ENCODE results near the gene MAMLD1.

MAMLD1 gene

DNA sequence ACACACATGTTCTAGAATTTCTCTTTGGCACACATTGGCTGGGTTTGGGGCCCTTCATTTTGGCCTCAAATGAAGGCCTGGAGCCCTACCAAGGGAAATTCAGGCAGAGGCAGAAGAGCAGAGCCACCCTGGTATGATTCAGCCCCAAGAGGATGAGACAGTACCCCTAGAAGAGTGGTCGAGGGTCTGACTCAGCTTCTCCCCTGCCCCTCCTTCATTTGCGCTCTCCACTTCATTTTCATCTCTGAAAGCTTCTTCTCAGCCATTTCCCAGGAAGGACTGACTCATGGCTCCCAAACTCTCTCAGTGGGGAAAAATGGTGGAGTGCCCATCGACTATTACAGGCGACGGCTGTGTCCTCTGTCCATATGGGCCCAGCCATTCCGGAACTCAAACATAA lies 43.5 kb downstream of the MAMLD1 start:
- no peak for TF ChIP-seq Cebpa-rat (IDR thresholded peaks at IDR 0.05)
- peaks cover 0 to 24% (median 18%) of the 10 kb centered on the region in 10 experiments; a peak in 15 of 20 replicates for H3K4me1 ChIP-seq
- H3K9me3 ChIP-seq (replicated peaks in 1 of 11) = no peaks in the 10 kb centered on the region
- H3K36me3 ChIP-seq = no peaks in the 10 kb centered on the region
- no peak overlapping the region for H3K9ac ChIP-seq
- H3K4me2 ChIP-seq = no peak overlapping the region
- H3K27ac ChIP-seq = no peak overlapping the region
- H4K20me1 ChIP-seq = no peaks in the 10 kb centered on the region
- no peaks in the 10 kb centered on the region for H3K27me3 ChIP-seq
- H3K4me3 ChIP-seq = no peak overlapping the region

DNA sequence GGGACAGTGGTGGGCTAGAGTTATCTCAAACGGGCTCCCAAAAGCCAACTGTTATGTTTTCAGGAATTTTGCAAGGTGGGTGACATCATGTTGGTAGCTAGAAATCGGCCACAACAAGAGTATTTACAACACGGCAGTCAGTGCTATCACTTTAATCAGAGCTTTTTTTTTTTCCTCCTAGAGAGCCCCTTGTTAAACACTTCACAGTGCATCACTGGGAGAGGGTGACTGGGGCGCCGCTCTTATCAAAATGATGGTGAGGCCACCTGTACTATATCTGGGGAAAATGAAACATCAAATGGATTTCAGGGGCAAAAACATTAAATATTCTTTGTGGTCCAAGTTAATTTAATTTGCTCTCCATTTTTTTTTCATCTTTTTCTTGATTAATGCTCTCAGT lies 44.9 kb downstream of the MAMLD1 start:
- no peaks in the 10 kb centered on the region for H3K36me3 ChIP-seq
- no peak overlapping the region for H3K27ac ChIP-seq
- no peaks in the 10 kb centered on the region for H4K20me1 ChIP-seq
- no peaks in the 10 kb centered on the region for H3K9me3 ChIP-seq (replicated peaks in 1 of 11)
- H3K9ac ChIP-seq = no peak overlapping the region
- TF ChIP-seq Cebpa-rat (IDR thresholded peaks at IDR 0.05) = no peak
- no peaks in the 10 kb centered on the region for H3K27me3 ChIP-seq
- H3K4me2 ChIP-seq = no peak overlapping the region
- H3K4me3 ChIP-seq = no peak overlapping the region
- H3K4me1 ChIP-seq = peaks cover 0 to 24% (median 18%) of the 10 kb centered on the region in 10 experiments; a peak in 15 of 20 replicates

DNA sequence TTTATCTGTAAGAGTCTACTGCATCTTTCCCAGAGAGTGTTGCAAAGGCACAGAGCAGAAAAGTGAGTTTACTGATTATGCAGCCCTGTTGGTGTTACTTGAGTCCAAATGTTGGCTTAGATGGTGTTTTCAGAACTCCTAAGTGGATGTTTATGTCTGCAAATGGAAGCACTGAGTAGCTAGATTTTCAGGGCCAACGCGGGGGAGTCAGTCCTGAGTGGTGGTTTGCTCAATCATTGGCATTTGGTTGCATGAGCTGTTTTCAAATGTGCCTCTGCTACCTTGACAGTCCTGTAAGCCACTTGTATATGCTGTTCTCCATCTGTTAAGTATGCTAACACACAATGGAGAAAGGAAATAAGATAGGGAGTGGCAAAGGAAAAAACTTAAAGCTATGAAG lies 45.4 kb downstream of the MAMLD1 start:
- TF ChIP-seq Cebpa-rat (IDR thresholded peaks at IDR 0.05) = no peak
- no peaks in the 10 kb centered on the region for H3K27me3 ChIP-seq
- H3K4me2 ChIP-seq = no peak overlapping the region
- peaks cover 0 to 24% (median 18%) of the 10 kb centered on the region in 10 experiments; a peak in 15 of 20 replicates for H3K4me1 ChIP-seq
- no peak overlapping the region for H3K9ac ChIP-seq
- no peak overlapping the region for H3K27ac ChIP-seq
- H3K36me3 ChIP-seq = no peaks in the 10 kb centered on the region
- H4K20me1 ChIP-seq = no peaks in the 10 kb centered on the region
- H3K9me3 ChIP-seq (replicated peaks in 1 of 11) = no peaks in the 10 kb centered on the region
- H3K4me3 ChIP-seq = no peak overlapping the region

DNA sequence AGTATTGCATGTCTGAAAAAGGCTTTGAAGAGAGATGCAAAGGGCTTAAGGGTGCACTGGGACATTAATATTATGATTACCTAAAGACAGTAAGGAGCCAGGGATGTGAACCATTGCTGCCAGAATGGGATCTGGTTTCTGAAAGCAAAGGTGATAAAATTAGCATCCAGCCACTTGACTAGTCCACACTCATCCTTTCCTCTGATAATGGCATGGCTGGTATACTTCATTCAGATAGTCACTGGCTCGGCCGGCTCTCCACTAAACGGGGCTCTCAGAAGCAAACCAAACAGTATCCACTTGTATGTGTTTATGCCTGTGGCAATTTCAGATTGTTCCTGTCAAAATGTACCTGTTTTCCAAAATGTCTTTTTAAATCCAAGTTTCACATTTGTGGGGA lies 46.4 kb downstream of the MAMLD1 start:
- no peaks in the 10 kb centered on the region for H3K9me3 ChIP-seq (replicated peaks in 1 of 11)
- H3K4me3 ChIP-seq = no peak overlapping the region
- H3K4me2 ChIP-seq = peak overlapping the region in 4 of 11 experiments; percentile 39 to 63 (median 55); a peak in 6 of 22 replicates
- H4K20me1 ChIP-seq = no peaks in the 10 kb centered on the region
- no peaks in the 10 kb centered on the region for H3K36me3 ChIP-seq
- H3K27me3 ChIP-seq = no peaks in the 10 kb centered on the region
- no peak for TF ChIP-seq Cebpa-rat (IDR thresholded peaks at IDR 0.05)
- peak overlapping the region in 1 of 11 experiments; percentile 26; a peak in 2 of 22 replicates for H3K27ac ChIP-seq
- peaks cover 0 to 24% (median 18%) of the 10 kb centered on the region in 10 experiments; a peak in 15 of 20 replicates for H3K4me1 ChIP-seq
- no peak overlapping the region for H3K9ac ChIP-seq

DNA sequence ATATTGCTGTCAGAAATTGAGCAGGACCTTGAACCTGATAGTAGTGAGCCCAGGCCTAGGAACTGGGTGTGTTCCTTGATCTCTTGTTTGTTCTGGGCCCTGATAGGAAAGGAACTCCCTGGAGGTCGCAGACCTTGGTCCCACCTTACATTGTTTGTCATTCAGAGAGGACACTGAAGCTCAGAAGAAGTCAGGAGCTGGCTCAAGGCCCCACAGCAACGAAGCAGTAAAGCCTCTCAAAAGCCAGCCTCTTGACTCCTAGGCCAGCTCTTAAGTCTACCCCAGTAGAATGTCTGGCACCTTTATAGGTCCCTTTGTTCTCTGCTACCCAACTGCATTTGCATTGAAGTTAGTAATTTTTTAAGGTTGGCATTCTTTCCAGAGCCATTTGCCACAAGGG lies 46.8 kb downstream of the MAMLD1 start:
- TF ChIP-seq Cebpa-rat (IDR thresholded peaks at IDR 0.05) = no peak
- peak overlapping the region in 8 of 11 experiments; percentile 39 to 63 (median 55); a peak in 16 of 22 replicates for H3K4me2 ChIP-seq
- no peak overlapping the region for H3K4me3 ChIP-seq
- H3K36me3 ChIP-seq = no peaks in the 10 kb centered on the region
- H3K27ac ChIP-seq = peak overlapping the region in 3 of 11 experiments; percentile 14 to 34 (median 26); a peak in 5 of 22 replicates
- no peaks in the 10 kb centered on the region for H4K20me1 ChIP-seq
- H3K4me1 ChIP-seq = peaks cover 0 to 24% (median 18%) of the 10 kb centered on the region in 10 experiments; a peak in 15 of 20 replicates
- H3K27me3 ChIP-seq = no peaks in the 10 kb centered on the region
- H3K9me3 ChIP-seq (replicated peaks in 1 of 11) = no peaks in the 10 kb centered on the region
- no peak overlapping the region for H3K9ac ChIP-seq

DNA sequence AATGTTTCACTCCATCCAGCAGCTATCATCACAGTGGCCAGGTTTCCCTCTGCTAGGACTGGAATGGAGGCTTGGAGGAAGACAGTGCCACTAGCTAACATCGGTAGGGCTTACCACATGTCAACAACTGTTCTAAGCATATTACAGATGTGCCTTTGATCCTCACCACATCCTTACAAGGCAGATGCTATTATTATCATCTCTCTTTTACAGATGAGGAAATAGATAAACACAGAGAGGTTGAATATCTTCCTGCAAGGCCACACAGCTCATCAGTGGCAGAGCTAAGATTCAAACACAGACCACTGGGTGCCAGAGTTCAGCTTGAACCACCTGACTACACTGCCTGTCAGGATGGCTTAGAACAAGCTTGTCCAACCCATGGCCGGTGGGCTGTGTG lies 47.4 kb downstream of the MAMLD1 start:
- H3K27ac ChIP-seq = peak overlapping the region in 4 of 11 experiments; percentile 18 to 45 (median 40); a peak in 5 of 22 replicates
- no peaks in the 10 kb centered on the region for H4K20me1 ChIP-seq
- peak overlapping the region in 8 of 11 experiments; percentile 39 to 63 (median 55); a peak in 16 of 22 replicates for H3K4me2 ChIP-seq
- no peaks in the 10 kb centered on the region for H3K9me3 ChIP-seq (replicated peaks in 1 of 11)
- H3K4me1 ChIP-seq = peaks cover 0 to 24% (median 18%) of the 10 kb centered on the region in 10 experiments; a peak in 15 of 20 replicates
- H3K27me3 ChIP-seq = no peaks in the 10 kb centered on the region
- no peak overlapping the region for H3K4me3 ChIP-seq
- H3K9ac ChIP-seq = no peak overlapping the region
- H3K36me3 ChIP-seq = no peaks in the 10 kb centered on the region
- no peak for TF ChIP-seq Cebpa-rat (IDR thresholded peaks at IDR 0.05)

DNA sequence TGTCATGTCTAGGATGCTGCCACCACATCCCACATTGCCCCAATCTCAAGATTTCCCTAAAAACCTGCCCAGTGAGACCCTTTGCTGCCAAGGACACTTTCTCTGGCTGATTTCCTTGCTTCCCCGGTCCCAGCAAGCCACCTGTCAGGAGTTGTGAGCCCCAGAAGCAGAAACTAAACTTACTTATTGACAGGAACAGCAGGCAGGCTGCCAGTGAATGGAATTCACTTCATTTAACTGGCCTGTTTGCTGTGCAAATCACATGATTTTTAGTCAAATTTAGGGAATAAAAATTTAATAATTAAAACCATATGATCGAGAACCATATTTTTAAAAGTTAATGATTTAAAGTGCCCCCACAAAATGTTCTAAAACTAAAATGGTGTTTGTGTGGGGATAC lies 48.5 kb downstream of the MAMLD1 start:
- Histone ChIP-seq H4K20me1 (no peaks in the 10 kb centered on the region), H3K9me3 (replicated peaks in 1 of 11) (no peaks in the 10 kb centered on the region), H3K4me3 (no peak overlapping the region), H3K36me3 (no peaks in the 10 kb centered on the region), H3K9ac (no peak overlapping the region), H3K4me1 (peaks cover 0 to 24% (median 18%) of the 10 kb centered on the region in 10 experiments; a peak in 15 of 20 replicates), H3K27ac (peak overlapping the region in 2 of 11 experiments; percentile 42 to 45; a peak in 1 of 22 replicates), H3K4me2 (peak overlapping the region in 7 of 11 experiments; percentile 39 to 63 (median 54); a peak in 7 of 22 replicates), H3K27me3 (no peaks in the 10 kb centered on the region)
- TF ChIP-seq Cebpa-rat (IDR thresholded peaks at IDR 0.05) = no peak

DNA sequence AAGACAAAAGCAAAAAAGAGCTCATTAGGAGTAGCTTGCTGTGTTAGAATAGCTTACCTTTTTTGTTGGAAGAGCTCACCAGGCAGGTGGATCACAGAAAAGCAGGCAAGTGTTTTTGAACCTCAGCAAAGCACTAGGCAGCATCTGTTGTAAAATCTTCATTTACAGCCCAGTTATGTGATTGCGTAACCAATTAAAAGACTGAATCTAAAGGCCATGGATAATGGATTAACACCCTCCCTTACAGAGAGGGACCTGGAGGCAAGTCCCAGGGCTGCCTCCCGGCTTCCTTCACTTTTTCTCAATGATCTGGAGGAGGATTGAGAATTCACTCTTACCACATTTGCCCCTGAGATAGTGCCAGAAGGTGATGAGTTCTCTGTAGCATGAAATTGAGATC lies 51.1 kb downstream of the MAMLD1 start:
- Histone ChIP-seq H4K20me1 (no peaks in the 10 kb centered on the region), H3K4me2 (no peak overlapping the region), H3K4me3 (no peak overlapping the region), H3K9me3 (replicated peaks in 1 of 11) (no peaks in the 10 kb centered on the region), H3K9ac (no peak overlapping the region), H3K27me3 (no peaks in the 10 kb centered on the region), H3K4me1 (peaks cover 0 to 24% (median 18%) of the 10 kb centered on the region in 10 experiments; a peak in 15 of 20 replicates), H3K27ac (no peak overlapping the region), H3K36me3 (no peaks in the 10 kb centered on the region)
- TF ChIP-seq Cebpa-rat (IDR thresholded peaks at IDR 0.05) = peak; percentile 47 to 96 (median 78); a peak in 17 of 22 replicates

DNA sequence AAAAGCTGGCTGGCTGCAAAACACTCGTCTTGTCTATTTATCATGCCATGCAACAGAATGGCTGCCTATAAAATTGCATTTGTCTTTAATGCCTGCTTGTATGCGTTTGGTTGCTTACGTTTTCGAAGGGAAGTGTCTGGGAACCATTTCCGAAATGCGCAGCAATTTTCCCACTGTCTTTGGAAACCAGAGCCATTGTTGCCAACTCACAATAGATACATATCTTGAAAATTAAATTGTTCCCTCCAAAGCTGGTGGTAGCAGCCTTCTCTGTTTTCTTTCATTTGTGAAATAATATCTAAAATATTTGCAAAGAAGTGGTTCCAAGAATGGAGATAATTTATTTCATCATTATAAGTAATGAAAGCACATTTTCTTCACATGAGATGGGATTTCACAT lies 53.4 kb downstream of the MAMLD1 start:
- TF ChIP-seq Cebpa-rat (IDR thresholded peaks at IDR 0.05) = no peak
- Histone ChIP-seq H4K20me1 (no peaks in the 10 kb centered on the region), H3K9ac (no peak overlapping the region), H3K36me3 (no peaks in the 10 kb centered on the region), H3K9me3 (replicated peaks in 1 of 11) (peaks cover 0 to under 1% (median 0%) of the 10 kb centered on the region in 11 experiments; a peak in 2 of 22 replicates), H3K4me1 (peaks cover 0 to 2% (median under 1%) of the 10 kb centered on the region in 10 experiments; a peak in 5 of 20 replicates), H3K27ac (no peak overlapping the region), H3K4me2 (no peak overlapping the region), H3K4me3 (no peak overlapping the region), H3K27me3 (no peaks in the 10 kb centered on the region)

DNA sequence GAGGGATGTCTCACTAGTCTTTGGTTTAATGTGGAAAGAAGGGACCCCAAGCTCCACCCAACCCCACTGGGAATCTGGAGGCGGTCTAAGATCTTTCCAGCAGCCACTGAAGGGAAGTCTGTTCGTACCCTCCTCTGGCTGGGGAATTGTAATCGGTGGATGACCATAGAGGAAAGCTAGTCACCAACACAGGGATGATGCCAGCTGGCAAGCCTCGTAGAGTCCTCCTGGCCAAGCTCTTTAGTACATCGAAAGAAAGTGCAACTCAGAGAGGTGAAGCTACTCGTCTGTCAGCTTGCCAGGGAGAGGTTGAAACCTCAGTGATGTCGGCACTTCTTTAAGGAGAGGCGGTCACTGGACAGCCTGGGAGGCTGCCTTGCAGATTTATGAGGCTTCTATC lies 58.7 kb downstream of the MAMLD1 start:
- no peak for TF ChIP-seq Cebpa-rat (IDR thresholded peaks at IDR 0.05)
- Histone ChIP-seq H3K4me2 (no peak overlapping the region), H3K4me3 (no peak overlapping the region)

More for the DNA sequence above, 58.7 kb downstream of the MAMLD1 start:
- no peaks in the 10 kb centered on the region for H3K4me1 ChIP-seq
- H3K9me3 ChIP-seq (replicated peaks in 1 of 11) = peaks cover 0 to 10% (median 0%) of the 10 kb centered on the region in 11 experiments; a peak in 3 of 22 replicates
- no peaks in the 10 kb centered on the region for H4K20me1 ChIP-seq
- no peak overlapping the region for H3K27ac ChIP-seq
- H3K9ac ChIP-seq = no peak overlapping the region
- no peaks in the 10 kb centered on the region for H3K36me3 ChIP-seq
- H3K27me3 ChIP-seq = no peaks in the 10 kb centered on the region

Data from BLaER1 treated with 17β-estradiol and CSF1 and Interleukin-3, amounts not matched to agents 10 nM and 100 nM (cell line).